Measurements from ENCODE around the gene CIROP.

Gene CIROP, protein sequence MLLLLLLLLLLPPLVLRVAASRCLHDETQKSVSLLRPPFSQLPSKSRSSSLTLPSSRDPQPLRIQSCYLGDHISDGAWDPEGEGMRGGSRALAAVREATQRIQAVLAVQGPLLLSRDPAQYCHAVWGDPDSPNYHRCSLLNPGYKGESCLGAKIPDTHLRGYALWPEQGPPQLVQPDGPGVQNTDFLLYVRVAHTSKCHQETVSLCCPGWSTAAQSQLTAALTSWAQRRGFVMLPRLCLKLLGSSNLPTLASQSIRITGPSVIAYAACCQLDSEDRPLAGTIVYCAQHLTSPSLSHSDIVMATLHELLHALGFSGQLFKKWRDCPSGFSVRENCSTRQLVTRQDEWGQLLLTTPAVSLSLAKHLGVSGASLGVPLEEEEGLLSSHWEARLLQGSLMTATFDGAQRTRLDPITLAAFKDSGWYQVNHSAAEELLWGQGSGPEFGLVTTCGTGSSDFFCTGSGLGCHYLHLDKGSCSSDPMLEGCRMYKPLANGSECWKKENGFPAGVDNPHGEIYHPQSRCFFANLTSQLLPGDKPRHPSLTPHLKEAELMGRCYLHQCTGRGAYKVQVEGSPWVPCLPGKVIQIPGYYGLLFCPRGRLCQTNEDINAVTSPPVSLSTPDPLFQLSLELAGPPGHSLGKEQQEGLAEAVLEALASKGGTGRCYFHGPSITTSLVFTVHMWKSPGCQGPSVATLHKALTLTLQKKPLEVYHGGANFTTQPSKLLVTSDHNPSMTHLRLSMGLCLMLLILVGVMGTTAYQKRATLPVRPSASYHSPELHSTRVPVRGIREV

DNA sequence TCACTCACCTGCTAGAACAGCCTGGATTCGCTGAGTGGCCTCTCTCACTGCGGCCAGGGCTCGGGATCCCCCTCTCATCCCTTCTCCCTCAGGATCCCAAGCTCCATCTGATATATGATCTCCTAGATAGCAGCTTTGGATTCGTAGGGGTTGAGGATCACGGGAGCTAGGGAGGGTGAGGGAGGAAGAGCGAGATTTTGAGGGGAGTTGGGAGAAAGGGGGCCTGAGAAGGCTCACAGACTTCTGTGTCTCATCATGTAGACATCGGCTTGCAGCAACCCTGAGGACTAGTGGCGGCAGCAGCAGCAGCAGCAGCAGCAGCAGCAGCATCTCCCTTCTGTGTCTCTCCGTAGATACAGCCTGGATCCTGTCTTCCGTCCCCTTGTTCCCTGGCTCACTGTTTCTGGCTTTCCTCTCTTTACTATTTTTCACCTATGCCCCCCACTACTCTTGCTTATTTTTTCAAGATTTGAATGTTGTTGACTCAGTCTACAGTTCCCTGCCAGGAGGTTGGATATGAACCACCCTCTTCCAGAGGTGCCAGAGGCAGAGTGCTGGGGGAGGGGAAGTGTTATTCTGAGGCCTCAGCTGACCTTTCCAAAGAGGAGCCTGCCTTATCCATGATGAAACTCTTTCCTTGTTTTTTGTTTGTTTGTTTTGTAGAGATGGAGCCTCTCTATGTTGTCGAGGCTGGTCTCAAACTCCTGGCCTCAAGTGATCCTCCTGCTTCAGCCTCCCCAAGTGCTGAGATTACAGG lies at the start of gene CIROP:
Gene CIROP (minus strand): TSS at position 399 of the 757 bp plus-strand sequence. CDS start 69 bp downstream, at position 330.
- DNase-seq: no peak

DNA sequence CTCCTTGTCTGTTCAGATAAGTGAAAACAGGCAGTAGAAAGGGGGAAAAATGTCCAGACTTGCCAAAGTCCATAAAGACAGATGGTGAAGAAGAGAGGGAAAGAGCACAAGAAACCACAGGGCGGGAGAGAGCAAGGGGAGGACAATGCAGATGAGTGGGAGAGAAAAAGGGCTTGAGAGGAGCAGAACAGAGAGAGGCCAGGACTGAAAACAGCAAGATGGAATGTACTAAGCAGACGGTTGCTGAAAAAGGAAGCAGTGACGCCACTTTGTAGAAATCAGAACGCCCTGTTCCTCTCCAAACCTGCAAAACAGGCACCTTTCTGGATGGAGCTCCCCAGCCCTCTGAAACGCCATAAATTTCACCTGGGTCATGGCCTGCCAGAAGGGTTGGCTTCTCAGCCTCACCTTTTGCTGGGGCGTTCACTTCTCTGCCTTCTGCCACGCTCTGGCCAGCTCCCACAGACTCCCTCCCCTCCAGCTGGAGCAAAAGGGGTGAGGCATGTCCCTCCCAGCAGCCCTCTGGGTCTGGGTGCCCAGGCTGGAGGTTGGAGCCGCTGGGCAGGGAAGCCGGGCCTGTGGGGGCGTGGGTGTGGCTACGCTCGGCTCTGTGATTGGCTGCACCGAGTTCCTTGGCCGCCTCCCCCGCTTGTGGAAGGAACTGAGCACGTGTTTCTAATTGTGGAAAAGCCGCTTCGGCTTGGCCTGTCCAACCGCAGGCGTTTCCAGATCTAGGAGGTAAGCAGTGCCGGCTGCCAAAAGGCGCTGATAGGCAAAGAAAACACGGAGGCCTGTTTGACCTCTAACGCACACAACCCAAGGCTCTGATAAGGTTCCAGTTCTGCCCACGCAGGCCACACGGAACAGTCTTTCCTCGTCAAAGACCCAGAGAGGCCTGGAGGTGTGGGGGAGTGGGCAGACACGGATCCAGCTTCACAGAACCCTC lies 49.3 kb upstream of the CIROP start:
- DNase-seq: peak; percentile 93

DNA sequence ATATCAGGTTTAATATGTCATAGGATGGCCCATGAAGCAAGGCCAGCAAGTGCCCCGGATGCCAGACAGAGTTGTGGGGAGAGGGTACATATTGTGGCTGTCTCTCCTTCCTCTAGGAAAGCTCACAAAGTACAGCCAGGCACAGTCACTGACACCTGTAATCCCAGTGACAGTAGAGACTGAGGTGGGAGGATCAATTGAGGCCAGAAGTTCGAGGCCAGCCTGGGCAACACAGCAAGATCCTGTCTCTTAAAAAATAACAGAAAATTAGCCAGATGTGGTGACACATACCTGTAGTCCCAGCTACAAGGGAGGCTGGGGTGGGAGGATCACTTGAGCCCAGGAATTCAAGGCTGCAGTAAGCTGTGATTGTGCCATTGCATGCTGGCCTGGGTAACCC lies 46.6 kb upstream of the CIROP start:
- DNase-seq: no peak

DNA sequence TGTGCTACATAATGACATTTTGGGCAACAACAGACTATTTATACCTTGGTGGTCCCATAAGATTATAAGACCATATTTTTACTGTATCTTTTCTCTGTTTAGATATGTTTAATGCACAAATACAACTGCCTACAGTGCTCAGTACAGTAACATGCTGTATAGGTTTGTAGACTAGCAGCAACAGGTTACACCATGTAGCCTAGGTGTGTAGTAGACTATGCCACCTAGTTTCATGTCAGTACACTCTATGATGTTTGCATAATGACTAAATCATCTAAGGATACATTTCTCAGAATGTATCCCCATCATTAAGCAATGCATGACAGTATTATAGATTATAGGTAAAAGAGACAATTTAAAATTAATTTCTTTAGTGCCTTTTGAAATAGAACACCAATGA lies 45.0 kb upstream of the CIROP start:
- no peak for DNase-seq

DNA sequence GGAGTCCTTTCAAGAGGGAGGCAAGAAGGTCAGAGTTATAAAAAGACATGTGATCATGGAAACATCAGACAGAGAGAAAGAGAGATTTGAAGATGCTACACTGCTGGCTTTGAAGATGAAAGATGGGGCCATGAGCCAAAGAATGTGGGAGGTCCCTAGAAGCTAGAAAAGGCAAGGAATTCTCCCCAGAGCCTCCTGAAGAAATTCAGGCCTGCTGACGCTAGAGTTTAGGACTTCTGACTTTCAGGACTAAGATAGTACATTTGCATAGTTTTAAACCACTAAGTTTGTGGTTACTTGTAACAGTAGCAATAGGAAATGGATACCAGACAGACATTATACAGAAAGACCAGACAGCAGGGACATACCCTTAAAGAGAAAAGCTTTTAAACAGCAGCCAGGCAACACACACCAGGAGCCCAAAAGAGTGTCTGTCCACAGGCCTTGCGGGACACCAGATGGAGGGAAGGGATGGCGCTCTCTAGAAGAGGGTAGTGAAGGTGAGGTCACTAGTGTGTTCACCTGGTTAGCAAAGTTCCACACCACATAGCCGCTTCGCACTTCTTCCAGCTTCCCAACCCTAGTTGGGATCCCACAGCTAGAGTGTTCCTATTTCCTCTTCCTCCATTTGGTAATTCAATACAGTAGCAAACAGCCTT lies 43.9 kb upstream of the CIROP start:
- no peak for DNase-seq

DNA sequence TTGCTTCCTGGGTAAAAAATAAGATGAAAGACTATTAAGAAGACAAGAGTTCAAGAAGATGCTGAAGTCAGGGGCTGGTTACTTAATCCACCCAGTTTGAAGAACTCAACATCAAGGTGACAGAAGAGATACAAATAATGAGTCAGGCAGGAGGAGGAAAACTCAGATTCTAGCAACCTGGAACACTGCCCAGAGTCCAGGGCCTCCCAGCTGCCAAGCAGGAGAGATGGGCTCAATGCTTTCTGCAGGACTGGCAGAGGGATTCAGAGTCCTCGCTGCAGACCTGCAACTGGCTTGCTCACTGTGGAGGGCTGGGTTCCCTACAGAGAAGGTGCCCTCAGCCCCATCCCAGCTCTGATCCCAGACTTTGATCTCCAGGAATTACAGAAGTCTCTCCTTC lies 42.9 kb upstream of the CIROP start:
- peak; percentile 79 for DNase-seq

DNA sequence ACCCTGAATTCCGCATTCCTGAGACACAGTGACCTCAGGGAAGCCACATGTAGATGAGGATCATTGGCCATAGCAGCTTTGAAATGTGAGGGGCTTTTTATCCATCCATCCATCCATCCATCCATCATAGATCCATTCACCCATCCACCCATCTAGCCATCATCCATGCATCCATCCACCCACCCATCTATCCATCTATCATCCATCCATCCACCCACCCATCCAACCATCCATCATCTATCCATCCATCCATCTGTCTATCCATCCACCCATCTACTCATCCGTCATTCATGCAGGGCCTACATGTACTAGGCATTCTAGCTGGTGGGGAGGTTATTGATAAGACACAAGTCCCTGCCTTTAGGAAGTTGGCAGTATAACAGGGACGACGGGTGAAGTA lies 42.2 kb upstream of the CIROP start:
- no peak for DNase-seq

DNA sequence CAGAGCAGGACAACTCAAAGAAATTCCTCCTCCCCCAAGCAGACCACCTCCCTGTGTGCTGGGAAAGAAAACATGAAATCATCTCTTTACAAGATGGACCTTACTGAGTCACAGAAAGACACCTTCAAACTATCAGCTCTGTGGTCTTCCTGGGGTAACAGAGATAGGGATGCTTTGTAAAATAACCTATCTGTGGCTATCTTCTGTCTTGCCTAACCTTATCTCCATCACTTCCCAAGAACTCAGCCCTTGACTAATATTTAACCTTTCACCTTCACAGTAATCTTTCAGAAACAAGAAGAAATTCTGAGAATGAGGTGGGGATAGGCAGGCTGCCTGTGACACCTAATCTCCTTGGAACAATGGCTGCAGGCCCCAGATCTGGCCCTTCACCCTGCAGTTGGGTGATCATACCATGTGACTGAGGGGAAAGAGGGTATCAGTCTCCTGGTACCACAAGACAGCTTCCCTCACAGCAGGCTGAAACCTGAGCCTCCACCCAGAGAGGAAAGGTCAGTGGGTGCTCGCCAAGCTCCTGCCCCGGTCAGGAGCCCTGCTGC lies 41.6 kb upstream of the CIROP start:
- no peak for DNase-seq

DNA sequence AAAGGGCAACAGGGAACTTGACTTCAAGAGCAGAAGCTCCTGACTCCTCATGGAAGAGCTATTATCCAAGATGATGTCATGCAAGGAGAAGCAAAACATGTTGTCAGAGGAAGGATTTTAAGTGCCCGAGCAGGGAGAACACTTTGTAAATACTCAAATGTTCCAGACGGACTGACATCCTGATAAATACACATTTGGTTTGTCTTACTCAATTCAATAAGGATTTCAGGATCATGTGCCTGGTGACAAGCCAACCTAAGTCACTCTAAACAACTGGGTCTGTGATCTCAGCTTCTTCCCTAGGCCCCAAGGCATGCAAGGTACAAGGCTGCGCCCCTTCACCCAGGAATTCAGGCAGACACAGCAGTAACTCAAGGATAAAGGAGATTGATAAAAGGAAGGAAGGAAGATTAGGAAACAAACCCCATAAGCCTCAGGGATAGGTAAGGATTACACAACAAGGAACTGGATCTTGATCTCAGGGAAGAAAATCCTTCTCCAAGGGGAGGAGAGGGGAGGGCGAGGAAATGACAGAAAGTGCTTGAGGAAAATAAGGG lies 41.1 kb upstream of the CIROP start:
- DNase-seq: no peak

DNA sequence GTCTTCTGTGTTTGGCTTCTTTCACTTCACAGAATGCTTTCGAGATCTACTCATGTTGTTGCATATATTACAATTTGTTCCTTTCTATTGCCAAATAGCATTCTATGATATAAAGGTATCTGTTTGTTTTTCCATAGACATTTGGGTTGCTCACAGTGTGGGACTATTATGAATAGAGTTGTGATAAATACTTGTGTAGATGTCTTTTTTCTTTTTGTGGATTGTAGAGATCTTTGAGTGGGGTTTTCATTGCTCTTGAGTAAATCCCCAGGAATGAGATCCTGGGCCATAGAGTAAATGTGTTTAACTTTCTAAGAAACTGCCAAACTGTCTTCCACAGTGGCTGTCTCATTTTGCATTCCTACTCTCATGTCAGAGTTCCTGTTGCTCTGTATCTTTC lies 39.1 kb upstream of the CIROP start:
- DNase-seq: no peak

DNA sequence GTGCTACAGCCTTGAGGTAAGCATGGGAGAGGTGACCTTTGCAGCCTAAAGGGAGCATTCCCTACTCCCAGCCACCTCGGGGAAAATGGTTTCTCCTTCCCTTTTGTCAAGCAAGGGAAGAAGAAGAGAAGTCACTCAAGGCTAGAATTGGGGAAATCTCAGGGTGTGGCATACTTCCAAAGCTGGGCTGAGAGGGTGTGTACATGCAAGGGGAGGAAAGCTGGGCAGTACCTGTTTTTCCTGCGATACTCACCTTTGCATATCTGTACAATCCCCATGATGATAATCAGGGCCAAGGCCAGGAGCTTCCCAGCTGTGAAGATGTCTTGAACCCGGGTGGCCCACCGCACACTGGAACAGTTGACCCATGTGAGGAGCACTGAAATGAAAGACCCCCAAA lies 38.0 kb upstream of the CIROP start:
- DNase-seq: no peak

DNA sequence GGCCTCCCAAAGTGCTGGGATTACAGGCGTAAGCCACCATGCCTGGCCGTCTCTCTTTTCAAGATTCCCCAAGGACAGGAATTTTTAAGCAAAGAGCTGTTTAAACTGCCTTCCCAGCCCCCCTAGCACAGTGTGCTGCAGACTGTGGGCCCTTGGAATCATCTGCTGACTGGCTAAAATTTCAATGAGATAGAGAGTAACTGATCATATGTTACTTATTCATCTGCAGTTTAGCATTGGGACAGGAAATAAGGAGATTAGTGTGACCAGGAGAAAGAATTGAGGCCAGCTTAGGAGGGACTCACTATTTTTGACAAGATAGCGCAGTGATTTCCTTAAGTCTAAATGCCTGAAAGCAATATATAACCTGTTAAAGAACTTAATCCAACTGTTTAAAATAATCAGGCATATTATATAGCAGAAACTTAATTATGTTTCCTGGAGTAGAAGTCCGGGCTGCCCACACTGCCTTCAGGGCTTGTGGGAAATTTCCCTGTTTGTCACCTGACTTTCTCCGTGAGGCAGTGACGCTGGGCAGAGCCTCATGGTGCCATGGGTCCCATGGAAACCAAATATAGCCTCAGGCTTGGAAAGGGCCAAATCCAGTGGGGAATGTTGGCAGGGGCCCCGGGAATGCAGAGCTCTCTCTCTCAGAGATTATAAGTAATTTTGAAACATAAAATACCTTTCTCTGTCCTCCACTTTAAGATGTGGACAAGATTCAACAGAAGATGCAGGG lies 37.1 kb upstream of the CIROP start:
- no peak for DNase-seq

DNA sequence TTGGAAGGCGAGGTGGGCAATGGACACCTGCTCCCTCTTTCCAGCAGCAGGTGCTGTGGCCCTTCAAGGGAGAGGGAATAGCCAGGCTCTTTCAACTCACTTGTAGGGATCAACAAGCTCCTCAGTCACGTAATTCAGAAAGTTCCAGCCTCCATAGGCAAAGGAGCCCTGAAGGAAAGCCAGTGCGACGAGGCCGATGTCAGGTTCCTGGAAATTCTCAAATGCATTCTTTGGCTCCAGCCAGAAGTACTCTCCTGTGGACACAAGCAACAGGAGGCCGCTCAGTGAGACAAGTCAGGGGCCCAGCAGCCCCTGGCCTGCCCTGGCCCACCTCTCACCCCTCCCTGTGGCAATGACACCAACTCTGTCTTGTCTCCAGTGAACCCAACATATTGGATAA lies 35.6 kb upstream of the CIROP start:
- no peak for DNase-seq

DNA sequence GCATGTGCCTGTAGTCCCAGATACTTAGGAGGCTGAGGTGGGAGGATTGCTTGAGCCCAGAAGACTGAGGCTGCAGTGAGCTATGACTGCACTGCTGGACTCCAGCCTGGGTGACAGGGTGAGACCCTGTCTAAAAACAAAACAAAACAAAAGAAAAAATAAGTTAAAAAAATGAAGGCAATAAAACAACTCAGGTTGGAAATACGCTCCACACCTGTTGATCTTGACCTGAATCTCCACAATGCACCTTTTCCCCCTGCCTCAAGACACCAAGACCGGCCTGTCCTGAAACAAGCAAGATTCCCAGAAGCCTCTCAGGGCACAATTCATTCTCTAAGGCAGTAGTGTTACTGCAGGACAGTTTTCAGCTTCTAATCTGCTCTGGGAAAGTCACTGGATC lies 35.1 kb upstream of the CIROP start:
- DNase-seq: no peak

DNA sequence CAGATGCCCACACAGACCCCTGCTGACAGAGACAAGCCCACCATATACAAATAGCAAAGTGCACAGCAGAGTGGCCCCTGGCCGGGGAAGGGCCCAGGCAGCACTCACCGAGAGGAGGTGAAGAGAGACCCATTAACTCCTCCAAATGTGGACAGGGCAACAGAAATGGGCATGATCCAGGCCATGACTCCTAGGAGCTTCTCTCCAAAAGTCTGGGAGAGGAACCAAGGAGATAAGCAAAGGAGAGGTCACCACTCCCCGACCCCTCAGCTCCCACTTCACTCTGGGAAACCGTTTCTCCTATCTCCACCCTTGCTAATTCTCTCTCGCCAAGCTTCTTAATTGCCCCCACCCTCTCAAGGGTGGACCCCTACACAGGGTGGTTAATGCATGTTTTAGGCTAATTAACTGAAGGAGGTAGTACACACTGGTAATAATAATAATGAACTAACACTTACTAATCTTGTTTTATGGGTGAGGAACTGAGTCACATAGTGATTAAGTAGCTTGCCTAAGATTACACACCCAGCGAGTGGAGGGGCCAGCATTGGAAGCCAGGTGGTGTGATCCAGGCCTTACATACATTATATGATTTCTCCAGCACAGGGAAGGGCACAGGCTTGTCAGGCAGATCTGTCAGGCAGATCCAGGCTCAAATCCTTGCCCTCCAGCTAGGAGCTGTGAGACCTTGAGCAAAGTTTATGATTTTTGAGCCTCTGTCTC lies 33.2 kb upstream of the CIROP start:
- no peak for DNase-seq

DNA sequence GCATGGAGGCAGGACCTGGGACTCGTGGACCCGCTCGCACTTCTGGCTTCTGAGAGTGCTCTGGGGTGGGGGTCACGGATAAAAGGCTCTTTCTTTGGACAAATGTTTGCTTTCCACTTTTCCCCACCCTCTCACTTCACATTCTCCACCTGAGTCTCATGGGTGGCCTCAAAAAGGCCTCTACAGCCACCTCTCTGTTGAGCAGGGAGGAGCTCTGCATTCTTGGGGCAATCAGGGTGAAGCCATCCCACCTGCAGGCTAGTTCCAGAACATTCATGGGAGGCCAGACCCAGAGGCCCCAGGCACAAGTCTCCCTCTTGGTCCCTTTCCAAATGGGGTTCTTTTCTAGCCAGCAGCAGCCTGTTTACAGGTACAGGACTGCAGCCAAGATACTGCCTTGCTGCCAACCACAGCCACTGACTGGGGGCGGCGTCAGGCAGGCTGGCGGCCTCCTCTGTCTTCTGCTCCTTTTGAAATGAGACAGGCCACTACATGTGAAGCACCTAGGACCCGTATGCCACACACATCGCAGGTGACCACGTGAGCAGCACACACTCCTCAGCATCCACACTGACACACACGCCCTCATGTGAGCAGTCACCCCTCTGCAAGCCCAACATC lies 32.5 kb upstream of the CIROP start:
- DNase-seq: no peak

DNA sequence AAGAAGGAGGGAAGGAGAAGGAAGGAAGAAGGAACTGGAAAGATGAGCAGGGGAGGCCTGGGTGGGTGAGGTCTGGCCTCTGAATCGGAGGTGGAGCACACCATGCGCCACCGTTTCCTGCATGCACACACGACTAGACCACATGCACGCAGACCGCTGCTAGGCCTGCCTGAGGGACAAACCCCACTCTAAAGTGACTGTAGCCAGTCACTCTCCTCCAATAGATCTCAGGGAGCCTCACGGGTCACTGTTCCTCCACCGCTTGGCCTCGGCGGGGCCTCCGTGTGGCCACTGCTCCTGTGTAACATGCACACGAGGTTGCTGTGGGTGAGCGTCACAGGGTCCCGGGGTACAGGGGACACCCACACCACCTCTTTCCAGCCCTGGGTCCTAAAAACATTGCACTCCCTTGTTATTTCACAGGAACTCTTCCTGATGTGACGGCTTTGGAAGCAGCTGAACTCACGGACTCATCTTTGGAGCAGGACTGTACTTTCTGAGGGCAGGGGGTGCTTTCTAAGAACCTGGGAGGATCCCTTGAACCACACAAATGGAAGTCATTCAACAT lies 31.9 kb upstream of the CIROP start:
- DNase-seq: no peak

DNA sequence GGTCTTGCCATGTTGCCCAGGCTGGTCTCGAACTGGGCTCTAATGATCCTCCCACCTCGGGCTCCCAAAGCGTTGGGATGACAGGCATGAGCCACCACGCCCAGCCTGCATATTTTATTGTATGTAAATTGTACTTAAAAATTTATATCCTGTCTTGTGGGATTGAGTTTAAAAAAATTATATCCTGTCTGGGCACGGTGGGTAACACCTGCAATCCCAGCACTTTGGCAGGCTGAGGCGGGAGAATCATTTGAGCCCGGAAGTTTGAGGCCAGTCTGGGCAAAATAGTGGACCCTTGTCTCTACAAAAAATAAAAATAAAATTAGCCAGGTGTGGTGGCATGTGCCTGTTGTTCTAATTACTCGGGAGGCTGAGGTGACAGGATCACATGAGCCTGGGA lies 28.2 kb upstream of the CIROP start:
- no peak for DNase-seq

DNA sequence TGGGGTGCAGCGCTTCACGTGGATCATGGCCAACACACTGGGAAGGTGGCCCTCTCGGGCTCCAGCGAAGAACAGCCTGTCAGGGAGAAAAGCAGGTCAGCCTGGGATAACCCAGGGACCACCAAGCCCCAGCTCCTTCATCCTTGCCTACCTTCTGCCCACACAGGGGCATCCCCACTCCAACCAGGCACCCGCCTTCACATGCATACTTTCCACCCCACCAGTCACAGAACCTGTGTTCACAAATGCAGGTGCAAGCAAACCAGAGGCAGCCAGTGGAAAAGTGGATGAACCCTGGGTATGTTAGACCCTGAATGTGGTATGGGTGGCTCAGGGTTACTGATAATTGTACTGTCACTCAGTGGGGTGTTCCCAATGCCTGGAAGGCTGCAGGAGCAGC lies 26.7 kb upstream of the CIROP start:
- DNase-seq: no peak

Measured in DMS 273 treated with DMSO at 0.1 percent for 48 hours (cell line).